GM18858 (cell line): Measurements from ENCODE around the gene CDAN1.
"Not testable (repeated sequence)": the region's sequence is repeated elsewhere in the genome, so short reads cannot be mapped to it uniquely, and the experiment has no call there.

ENCODE experiments used
- ATAC-seq: cut with Tn5 transposase; IDR thresholded peaks from one replicate; pipeline ENCODE4 v1.9.1; 2021; ENCODE audit not compliant: unreplicated experiment

Gene CDAN1, protein sequence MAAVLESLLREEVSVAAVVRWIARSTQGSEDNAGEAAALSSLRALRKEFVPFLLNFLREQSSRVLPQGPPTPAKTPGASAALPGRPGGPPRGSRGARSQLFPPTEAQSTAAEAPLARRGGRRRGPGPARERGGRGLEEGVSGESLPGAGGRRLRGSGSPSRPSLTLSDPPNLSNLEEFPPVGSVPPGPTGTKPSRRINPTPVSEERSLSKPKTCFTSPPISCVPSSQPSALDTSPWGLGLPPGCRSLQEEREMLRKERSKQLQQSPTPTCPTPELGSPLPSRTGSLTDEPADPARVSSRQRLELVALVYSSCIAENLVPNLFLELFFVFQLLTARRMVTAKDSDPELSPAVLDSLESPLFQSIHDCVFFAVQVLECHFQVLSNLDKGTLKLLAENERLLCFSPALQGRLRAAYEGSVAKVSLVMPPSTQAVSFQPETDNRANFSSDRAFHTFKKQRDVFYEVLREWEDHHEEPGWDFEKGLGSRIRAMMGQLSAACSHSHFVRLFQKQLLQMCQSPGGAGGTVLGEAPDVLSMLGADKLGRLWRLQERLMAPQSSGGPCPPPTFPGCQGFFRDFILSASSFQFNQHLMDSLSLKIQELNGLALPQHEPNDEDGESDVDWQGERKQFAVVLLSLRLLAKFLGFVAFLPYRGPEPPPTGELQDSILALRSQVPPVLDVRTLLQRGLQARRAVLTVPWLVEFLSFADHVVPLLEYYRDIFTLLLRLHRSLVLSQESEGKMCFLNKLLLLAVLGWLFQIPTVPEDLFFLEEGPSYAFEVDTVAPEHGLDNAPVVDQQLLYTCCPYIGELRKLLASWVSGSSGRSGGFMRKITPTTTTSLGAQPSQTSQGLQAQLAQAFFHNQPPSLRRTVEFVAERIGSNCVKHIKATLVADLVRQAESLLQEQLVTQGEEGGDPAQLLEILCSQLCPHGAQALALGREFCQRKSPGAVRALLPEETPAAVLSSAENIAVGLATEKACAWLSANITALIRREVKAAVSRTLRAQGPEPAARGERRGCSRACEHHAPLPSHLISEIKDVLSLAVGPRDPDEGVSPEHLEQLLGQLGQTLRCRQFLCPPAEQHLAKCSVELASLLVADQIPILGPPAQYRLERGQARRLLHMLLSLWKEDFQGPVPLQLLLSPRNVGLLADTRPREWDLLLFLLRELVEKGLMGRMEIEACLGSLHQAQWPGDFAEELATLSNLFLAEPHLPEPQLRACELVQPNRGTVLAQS

DNA sequence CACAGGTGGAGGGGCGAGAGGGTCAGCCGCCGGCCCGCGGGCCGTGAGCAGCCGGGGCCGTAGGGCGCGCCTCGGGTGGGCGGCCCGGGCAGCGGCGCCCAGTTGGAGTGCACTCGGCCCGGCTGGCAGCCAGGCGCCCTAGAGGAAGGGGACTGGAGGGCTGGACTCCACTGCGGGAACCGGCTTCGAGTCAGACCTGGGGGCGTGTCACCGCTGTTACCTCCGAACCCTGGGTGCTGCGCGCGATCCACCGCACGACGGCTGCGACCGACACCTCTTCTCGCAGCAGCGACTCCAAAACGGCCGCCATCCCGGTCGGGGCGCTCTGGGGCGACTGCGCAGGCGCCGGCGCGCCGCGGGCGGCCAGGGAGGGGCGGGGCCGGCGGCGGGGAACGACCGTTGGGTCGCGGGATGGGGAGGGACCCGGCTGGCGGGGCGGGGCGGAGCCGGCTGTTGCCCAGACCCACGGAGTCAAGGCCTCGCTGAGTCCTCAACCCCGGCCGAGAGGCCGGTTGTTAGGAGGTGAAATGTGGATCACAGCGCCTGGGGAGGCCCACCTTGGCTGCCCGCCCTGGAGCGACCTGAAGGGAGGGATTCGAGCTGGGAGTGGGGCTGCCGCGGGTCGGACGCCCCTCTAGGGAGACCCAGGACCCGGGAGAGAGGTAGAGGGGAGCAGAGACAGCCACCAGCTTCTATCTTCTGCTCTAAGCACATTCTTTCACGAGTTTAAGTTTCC, at the start of gene CDAN1:
CDAN1 (minus strand) TSS at position 336 of the 736 bp plus-strand sequence; CDS start at position 310, 26 bp downstream.
- peak; percentile 59 for ATAC-seq

DNA sequence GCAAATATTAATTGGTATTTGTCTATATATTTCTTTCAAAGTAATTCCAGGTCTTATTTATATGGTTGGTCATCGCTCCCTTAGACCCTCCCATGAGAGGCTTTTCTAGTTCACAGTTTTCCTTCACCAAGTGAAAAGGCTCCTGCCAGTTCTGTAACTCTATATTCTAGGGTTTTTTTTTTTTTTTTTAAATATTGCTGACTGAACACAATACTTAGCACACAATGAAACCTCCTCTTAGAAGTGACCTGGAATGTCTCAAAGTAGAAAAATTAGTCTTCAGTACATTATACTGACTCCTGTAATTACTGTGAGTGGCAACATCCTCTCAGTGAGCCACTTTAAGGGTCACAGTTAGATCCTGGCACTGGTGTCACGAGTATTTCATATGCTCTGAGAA, 48.6 kb upstream of the CDAN1 start:
- ATAC-seq, result no peak

DNA sequence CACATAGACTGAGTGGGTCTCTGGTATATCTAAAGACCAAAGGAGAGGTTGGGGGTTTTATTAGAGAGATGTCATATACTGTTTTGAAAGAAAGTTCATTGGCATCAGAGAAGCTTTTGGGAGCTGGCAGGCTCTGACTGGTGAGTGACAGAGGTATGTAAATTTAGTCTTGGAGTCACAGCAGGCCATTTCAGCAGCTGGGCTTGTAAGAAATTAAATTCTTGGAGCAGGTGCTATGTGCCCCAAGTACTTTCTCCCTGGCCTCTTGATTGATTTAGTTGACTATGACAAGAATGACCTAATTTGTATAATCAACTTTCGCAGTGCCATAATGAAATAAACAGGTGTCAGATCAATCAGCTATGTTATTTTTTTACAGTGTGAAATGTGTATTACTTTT, 47.8 kb upstream of the CDAN1 start:
- no peak for ATAC-seq

DNA sequence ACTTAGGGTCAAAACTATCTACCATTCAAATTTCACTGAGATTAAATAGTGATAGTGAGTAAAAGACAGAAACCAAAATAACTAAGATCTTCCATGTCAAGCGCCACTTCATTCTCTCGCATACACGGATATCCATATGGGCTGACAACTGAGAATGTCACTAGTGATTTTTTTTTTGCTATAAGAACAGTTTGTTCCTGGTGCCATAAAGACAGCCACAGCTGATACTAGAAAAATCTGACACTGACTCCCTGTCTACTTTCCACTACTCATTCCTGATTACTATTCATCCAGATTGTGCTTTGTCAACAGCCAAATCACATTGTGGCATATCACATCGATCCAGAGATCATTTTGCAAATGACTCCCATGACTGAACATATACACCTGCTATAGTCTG, 45.8 kb upstream of the CDAN1 start:
- no peak for ATAC-seq

DNA sequence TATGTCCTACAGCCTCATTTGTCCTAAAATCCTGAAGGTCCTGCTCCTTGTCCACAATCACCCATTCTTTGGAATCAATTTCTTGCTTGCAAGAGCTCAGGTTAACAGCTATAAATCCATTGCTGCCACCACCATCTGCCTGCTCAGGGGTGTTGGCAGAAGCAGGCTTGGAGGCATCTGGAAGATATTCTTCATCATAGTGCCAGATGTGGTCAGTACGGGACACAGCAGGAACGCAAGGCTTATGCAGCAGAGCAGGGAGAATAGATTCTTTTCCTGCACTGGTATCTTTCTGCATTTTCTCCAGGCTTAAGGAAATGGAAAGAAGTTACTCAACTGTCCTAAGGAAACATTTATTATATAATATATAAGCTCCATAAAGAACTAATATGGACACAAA, 38.5 kb upstream of the CDAN1 start:
- ATAC-seq, result no peak

DNA sequence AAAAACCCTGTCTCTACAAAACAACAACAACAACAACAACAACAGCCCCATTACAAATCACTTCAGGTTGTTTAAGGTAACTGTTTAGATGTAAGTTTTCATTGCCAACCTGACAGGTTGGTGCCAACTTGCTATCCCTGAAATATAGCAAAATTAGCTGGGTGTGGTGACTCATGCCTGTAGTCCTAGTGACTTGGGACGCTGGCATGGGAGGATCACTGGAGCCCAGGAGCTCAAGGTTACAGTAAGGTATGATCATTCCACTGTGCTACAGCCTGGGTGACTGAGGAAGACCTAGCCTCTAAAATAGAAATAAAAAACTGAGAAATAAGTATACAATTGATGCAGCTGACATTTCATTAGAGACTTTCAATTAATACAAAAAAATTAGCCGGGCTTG, 36.0 kb upstream of the CDAN1 start:
- ATAC-seq, result no peak

DNA sequence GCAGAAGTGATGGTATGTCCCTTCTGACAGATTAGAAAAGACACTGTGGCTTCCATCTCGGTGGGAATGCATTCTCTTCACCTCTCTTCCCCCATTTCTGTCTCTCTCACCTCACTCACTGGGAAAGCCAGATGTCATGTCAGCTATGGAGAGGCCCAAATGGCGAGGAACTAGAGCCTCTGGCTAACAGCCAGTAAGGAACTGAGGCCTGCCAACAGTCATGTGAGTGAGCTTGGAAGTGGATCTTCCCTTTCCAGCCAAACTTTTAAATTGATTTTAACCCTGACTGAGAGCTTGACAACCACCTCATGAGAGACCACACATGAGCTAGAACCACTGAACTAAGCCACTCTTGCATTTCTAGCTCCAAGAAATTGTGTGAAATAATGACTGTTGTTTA, 35.2 kb upstream of the CDAN1 start:
- no peak for ATAC-seq

DNA sequence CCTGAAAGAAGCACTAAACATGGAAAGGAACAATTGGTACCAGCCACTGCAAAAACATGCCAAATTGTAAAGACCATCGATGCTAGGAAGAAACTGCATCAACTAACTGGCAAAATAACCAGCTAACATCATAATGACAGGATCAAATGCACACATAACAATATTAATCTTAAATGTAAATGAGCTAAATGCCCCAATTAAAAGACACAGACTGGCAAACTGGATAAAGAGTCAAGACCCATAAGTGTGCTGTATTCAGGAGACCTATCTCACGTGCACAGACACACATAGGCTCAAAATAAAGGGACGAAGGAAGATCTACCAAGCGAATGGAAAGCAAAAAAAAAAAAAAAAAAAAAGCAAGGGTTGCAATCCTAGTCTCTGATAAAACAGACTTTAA, 29.2 kb upstream of the CDAN1 start:
- not testable (repeated sequence) for ATAC-seq

DNA sequence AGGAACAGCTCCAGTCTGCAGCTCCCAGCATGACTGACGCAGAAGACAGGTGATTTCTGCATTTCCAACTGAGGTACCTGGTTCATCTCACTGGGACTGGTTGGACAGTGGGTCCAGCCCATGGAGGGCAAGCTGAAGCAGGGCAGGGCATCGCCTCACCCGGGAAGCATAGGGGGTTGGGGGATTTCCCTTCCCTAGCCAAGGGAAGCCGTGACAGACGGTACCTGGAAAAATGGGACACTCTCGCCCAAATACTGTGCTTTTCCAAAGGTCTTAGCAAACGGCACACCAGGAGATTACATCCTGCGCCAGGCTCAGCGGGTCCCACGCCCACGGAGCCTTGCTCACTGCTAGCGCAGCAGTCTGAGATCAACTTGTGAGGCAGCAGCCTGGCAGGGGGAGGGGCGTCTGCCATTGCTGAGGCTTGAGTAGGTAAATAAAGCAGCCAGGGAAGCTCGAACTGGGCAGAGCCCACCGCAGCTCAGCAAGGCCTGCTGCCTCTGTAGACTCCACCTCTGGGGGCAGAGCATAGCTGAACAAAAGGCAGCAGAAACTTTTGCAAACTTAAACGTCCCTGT, 27.3 kb upstream of the CDAN1 start:
- ATAC-seq, result not testable (repeated sequence)

DNA sequence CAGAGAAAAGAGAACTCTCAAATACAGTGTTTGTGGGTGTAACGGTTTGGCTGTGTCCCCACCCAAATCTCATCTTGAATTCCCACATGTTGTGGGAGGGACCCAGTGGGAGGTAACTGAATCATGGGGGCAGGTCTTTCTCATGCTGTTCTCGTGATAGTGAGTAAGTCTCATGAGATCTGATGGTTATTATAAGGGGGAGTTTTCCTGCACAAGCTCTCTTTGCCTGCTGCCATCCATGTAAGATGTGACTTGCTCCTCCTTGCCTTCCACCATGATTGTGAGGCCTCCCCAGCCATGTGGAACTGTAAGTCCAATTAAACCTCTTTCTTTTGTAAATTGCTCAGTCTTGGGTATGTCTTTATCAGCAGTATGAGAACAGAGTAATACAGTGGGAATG, 24.9 kb upstream of the CDAN1 start:
- not testable (repeated sequence) for ATAC-seq

DNA sequence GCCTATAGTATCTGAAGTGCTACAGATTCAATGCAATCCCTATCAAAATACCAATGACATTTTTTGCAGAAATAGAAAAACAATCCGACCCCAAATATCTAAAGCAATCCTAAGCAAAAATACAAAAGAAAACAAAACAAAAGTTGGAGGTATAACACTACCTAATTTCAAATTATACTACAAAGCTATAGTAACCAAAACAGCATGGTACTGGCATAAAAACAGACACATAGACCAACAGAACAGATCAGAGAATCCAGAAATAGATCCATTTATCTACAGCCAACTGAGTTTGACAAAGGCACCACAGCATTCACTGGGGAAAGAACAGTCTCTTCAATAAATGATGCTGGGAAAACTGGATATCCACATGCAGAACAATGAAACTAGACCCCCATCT, 23.8 kb upstream of the CDAN1 start:
- no peak for ATAC-seq

DNA sequence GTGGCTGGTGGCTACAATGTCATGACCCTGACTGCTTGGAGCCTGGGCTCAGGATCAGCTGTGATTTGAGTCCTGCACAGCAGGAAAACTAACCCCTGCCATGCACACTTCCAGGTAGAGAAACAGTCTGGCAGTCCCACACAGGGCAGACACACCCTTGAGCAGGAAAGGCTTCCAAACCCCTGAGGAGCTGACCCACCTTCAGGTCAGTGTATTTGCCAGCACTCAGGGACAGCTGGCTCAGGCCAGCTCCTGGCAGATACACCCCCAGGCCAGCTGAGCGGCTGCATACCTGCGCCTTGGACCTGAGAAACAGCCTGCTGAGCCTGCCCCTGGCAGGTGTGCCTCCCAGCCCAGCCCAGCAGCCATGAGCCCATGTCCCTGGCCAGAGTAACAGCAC, 22.2 kb upstream of the CDAN1 start:
- ATAC-seq, result no peak

DNA sequence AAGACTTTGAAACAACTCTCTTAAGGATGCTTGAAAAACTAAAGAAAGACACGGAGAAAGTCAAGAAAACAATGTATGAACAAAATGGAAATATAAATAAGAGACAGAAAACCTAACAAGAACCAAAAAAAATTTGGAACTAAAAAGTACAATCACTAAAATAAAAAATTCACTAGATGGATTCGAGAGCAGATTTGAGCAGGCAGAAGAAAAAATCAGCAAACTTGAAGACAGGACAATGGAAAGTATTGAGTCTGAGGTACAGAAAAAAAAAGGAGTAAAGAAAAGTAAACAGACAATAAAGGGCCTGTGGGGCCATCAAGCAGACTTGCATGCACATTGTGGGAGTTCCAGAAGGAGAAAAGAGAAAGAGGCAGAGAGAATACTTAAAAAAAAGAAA, 13.4 kb upstream of the CDAN1 start:
- ATAC-seq, result no peak

DNA sequence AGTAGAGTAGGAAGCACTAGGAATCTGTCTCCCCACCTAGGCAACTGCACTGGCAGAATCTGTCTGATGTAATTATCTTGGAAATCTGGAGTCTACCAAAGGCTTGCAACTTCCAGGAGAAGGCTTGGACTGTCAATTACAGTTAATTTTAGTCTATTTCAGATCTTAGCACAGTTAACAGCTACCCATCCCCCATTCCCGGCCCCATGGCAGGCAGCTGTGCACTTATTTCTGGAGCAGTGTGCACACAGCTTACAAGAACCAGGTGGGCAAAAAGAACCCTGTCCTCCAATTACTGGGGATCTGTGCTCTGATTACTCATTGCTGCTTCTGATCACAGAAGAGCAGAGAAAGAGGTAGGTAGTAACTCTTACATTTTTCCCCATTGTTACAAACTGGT, 12.3 kb upstream of the CDAN1 start:
- ATAC-seq, result no peak

DNA sequence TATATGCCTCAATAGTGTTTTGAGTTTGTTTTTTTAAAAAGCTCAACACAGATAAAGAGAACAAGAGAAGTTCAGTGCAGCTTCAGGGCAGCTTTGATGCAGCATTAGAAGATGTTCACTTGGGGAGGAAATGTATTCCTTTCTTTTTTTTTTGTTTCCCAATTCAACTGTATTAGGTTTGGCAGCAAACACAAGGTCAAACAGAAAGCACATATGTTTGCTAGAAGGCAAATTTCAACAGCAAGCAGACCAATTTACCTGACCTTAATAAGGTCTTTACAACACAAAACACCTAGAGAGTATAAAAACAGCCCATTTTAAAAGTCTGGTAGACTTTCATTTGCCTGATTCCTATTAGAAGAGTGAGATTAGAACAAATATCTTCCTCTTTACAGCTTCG, 7.3 kb upstream of the CDAN1 start:
- no peak for ATAC-seq

DNA sequence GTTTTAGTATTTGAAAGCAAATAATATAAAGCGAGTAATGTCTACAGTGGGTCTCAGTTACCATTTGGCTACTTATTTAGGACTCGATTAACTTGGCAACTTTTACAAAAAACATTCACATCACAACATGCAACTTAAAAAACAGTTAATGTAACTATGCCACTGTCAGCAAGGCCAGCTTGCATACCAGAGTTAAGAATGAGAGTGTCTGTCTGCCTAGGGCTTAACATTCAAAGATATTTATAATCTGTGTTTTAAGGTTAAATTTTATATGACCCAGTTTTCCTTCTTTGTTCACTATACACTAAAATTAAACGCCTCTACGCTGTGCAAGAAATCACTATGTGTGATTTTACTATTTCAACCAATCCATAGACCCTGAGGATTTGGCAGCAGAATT, 5.2 kb upstream of the CDAN1 start:
- no peak for ATAC-seq

DNA sequence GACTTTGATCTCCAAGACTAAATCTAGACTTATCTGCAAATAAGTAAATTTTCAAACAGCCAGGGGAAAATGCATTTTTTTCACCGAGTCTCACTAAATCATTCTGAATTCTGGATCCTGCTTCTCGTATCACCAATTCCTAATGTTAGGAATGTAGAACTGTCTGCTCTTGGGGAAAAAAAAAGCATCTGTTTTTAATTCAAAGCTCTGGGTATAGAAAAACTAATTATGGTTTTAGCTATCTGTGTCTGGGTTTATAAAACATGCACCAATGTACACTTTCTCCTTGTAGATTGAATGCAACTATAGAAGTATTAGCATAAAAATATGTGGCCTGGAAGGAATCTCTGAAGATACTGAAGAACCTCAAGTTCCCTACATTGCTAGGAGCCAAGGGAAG, 4.8 kb upstream of the CDAN1 start:
- ATAC-seq, result no peak

DNA sequence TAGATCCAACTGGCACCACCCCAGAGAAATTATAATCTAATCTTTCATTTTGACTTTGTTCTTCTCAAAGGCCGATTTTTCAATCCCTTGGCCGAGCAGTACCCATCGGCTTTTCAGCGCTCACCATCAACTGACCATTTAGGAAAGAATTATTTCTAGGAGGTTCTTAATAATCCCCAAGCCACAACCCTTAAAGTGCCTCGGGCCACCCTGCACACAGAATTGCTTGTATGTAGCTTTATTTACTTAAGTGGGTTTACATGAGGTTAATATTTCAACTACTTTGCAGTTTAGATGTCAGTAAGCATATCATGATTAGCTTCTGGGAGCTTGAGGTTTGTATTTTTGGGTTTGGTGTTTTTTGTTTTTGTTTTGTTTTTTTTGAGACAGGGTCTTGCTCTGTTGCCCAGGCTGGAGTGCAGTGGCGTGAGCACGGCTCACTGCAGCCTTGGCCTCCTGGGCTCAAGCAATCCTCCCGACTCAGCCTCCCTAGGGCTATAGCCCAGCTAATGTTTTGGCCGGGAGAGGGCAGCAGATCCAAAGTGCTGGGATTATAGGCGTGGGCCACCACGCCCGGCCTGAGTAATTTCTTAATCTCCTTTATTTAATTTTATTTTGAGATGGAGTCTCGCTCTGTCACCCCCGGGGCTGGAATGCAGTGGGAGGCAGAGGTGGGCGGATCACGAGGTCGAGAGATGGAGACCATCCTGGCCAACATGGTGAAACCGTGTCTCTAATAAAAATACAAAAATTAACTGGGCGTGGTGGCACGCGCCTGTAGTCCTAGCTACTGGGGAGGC, 801 bp upstream of the CDAN1 start:
- no peak for ATAC-seq

DNA sequence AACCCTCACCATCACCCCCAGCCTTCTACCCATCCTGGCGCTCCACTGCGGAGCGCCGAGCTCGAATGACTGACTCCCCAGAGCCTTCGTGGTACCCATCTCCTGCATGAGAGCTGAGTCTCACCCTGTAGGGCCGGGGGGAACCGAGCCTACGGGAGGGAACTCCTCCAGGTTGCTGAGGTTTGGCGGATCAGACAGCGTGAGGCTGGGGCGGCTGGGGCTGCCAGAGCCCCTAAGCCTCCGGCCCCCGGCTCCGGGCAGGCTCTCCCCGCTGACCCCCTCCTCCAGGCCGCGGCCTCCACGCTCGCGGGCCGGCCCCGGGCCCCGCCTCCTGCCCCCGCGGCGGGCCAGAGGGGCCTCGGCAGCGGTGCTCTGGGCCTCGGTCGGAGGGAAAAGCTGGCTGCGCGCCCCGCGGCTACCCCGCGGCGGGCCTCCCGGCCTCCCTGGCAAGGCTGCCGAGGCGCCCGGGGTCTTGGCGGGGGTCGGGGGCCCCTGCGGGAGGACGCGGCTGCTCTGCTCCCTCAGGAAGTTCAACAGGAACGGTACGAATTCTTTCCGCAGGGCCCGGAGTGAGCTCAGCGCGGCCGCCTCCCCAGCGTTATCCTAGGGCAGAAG, 643 bp downstream of the CDAN1 start:
- no peak for ATAC-seq
